ENCODE measurements around the gene WBP4. TPM values are rescaled to one million over a fixed set of nuclear protein-coding genes. Genes with fewer than 3 reads are reported as not detected.
"Not testable (repeated sequence)": the region's sequence is repeated elsewhere in the genome, so short reads cannot be mapped to it uniquely, and the experiment has no call there.

Gene WBP4
- total RNA-seq, 4 donors from 2014 or later: 8.8 to 16.2 (median 14.2) TPM

DNA sequence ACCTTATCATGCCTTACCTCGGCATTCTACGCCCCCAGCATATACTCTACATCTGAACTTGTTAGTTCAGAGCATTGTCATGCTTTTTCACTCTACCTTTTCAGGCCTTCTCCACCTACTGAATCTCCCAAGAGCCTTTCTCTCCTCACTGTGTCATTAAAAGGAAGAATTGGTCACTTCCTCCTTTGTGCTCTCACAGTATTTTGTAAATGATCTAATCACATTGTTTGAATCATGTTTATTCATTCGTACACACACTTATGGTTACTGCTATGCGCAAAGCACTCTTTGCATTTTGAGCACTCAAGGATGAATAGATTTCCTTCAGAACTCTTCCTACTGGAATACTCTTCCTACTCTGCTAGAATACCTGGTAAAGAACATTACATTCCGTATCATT is 26.4 kb upstream of the WBP4 start:
- H3K27me3 ChIP-seq: no peaks in the 10 kb centered on the region
- no peak for TF ChIP-seq POLR2A (IDR thresholded peaks at IDR 0.05)
- TF ChIP-seq CTCF (IDR thresholded peaks at IDR 0.05): no peak
- intact Hi-C loops (cut with DNase I; ENCODE audit: low total_unique reads): no loop called here
- no peak overlapping the region for H3K4me3 ChIP-seq
- H3K9me3 ChIP-seq: no peaks in the 10 kb centered on the region
- H3K27ac ChIP-seq: no peak overlapping the region
- peaks cover 0 to 4% of the 10 kb centered on the region in 2 donors for H3K4me1 ChIP-seq
- no peaks in the 10 kb centered on the region for H3K36me3 ChIP-seq
- DNase-seq: no peak

DNA sequence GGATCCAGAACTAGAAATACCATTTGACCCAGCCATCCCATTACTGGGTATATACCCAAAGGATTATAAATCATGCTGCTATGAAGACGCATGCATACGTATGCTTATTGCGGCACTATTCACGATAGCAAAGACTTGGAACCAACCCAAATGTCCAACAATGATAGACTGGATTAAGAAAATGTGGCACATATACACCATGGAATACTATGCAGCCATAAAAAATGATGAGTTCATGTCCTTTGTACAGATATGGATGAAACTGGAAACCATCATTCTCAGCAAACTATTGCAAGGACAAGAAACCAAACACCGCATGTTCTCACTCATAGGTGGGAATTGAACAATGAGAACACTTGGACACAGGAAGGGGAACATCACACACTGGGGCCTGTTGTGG is 24.8 kb upstream of the WBP4 start:
- intact Hi-C loops (cut with DNase I; ENCODE audit: low total_unique reads); H3K27me3 ChIP-seq; DNase-seq; H3K9me3 ChIP-seq; H3K36me3 ChIP-seq; H3K4me1 ChIP-seq; H3K27ac ChIP-seq; H3K4me3 ChIP-seq: not testable (repeated sequence)

GRCh38 chr13:41039746-41040145 is 21.6 kb upstream of the WBP4 start:
- H3K4me1 ChIP-seq: no peaks in the 10 kb centered on the region
- no peak overlapping the region for H3K4me3 ChIP-seq
- H3K27ac ChIP-seq: no peak overlapping the region
- no peaks in the 10 kb centered on the region for H3K36me3 ChIP-seq
- intact Hi-C loops (cut with DNase I; ENCODE audit: low total_unique reads): no loop called here
- DNase-seq: no peak
- no peaks in the 10 kb centered on the region for H3K27me3 ChIP-seq
- no peak for TF ChIP-seq CTCF (IDR thresholded peaks at IDR 0.05)
- TF ChIP-seq POLR2A (IDR thresholded peaks at IDR 0.05): no peak
- no peaks in the 10 kb centered on the region for H3K9me3 ChIP-seq

DNA sequence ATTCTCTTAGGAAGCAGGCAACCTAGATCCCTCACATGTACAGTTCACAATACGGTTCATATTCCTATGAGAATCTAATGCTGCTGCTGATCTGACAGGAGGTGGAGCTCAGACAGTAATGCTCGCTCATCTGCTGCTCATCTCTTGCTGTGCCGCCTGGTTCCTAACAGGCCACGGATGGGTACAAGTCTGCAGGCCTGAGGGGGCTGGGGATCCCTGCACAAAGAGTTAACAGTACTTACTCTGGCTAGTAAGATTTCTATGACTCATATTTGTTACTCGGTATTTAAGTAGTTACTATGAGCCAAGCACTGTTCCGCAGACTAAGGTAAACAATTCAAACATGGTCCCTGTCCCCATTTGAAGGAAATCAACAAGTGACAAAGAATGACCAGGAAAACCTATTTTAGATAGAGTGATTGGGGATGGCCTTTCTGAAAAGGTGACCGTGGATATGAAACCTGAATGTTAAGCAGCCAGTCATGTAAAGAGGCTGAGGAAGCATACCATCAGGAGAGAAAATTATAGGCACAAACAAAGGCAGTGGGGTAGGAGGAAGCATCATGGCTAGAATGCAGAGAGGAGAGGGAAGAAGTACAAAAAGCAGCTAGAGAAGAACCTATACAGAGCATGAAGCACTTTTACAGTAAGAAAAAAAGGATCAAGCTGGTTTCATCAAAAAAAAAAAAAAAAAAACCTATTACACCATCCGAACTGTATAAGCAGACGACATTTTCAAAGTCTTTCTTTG is 20.6 kb upstream of the WBP4 start:
- intact Hi-C loops (cut with DNase I; ENCODE audit: low total_unique reads): no loop called here
- Histone ChIP-seq H3K4me3 (no peak overlapping the region), H3K27me3 (no peaks in the 10 kb centered on the region), H3K27ac (no peak overlapping the region), H3K36me3 (no peaks in the 10 kb centered on the region), H3K9me3 (no peaks in the 10 kb centered on the region), H3K4me1 (no peaks in the 10 kb centered on the region)
- no peak for DNase-seq
- TF ChIP-seq CTCF (IDR thresholded peaks at IDR 0.05) (no peak), POLR2A (IDR thresholded peaks at IDR 0.05) (no peak)

GRCh38 chr13:41042419-41042818 is 18.9 kb upstream of the WBP4 start:
- H3K9me3 ChIP-seq; H3K4me3 ChIP-seq; H3K27ac ChIP-seq; H3K4me1 ChIP-seq; H3K27me3 ChIP-seq; intact Hi-C loops (cut with DNase I; ENCODE audit: low total_unique reads); DNase-seq; H3K36me3 ChIP-seq: not testable (repeated sequence)

- Histone ChIP-seq H3K4me3 (no peak overlapping the region), H3K4me1 (no peaks in the 10 kb centered on the region), H3K9me3 (no peaks in the 10 kb centered on the region), H3K36me3 (no peaks in the 10 kb centered on the region), H3K27ac (no peak overlapping the region), H3K27me3 (no peaks in the 10 kb centered on the region)
- DNase-seq: no peak
- intact Hi-C loops (cut with DNase I; ENCODE audit: low total_unique reads): no loop called here
- TF ChIP-seq POLR2A (IDR thresholded peaks at IDR 0.05): no peak
- no peak for TF ChIP-seq CTCF (IDR thresholded peaks at IDR 0.05)
These were observed 12.7 kb upstream of the WBP4 start for GRCh38 chr13:41048640-41049039.

Data from uterus (tissue), 4 donors.